ENCODE data around the gene METTL3. TPM values are rescaled to one million over a fixed set of nuclear protein-coding genes. Genes with fewer than 3 reads are reported as not detected.

METTL3 gene
- polyA plus RNA-seq, 3 donors, result 22.7 to 29.5 (median 27.4) TPM

DNA sequence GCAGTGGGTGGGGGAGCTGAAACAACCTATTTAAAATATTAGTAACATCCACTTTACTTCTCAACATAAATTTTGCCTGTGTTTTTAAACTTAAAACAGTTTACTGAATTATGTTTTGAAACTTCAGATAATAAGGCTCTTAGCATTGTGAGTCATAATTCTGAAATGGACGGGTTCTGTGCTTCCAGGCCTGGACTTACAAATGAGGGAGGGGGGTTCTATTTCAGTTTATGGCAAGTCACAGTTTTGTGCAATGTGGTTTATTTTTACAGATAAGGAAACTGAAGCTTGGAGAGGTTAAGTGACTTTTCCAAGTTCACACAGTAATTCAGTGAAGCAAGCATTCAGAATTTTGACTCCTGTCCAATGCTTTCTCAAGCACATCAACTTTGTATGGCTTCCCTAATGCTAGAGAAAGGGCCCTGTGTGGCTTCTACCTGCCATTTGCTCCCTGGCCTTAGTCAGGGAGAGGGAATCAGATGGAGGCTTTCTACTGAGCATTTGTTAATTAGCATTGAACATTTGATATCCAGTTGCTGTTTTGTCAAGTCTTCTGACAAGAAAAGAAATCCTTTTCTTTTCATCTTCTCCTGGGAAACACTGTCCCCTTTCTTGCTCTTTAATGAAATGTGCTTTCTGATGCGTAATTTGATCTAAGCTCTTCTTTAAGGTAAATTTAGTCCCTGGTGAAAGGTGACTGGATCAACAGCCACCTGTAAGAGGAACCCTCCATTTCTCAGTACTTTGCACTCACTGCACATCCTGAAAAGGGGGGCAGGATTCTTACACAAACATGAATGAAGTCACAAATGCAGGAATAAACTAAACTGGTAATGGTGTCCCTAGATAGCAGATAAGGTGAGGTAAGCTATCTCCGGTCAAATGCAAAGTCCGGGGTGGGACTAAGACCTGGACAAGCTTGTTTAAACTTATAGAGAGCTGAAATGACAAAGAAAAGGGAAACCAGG is 17.5 kb upstream of the METTL3 start:
- 69 to 74% (median 70%) methylated on average over 4 of the region's 4 CpGs for WGBS, 3 donors
- H3K27ac ChIP-seq (ENCODE audit: low read depth, low read length), result no peak overlapping the region

DNA sequence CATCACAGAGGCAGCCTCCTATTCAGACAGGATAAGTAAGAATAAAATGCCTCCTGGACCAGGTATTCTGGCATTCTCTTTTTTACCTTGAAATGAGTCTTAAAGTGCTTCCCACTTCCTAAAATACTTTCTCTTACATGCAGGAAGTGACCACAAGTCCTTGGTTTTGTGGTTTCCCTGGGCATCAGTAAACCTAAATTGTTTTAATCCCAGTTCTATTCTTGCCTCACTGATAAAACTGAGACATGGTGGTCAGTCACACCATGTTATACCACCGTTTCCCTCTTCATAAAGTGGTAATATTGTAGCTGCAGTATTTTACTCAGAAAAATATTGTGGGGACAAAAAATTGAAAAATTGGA is 16.2 kb upstream of the METTL3 start:
- no peak overlapping the region for H3K27ac ChIP-seq (ENCODE audit: low read depth, low read length)
- 30 to 57% (median 41%) methylated on average over 1 of the region's 1 CpG for WGBS, 3 donors

DNA sequence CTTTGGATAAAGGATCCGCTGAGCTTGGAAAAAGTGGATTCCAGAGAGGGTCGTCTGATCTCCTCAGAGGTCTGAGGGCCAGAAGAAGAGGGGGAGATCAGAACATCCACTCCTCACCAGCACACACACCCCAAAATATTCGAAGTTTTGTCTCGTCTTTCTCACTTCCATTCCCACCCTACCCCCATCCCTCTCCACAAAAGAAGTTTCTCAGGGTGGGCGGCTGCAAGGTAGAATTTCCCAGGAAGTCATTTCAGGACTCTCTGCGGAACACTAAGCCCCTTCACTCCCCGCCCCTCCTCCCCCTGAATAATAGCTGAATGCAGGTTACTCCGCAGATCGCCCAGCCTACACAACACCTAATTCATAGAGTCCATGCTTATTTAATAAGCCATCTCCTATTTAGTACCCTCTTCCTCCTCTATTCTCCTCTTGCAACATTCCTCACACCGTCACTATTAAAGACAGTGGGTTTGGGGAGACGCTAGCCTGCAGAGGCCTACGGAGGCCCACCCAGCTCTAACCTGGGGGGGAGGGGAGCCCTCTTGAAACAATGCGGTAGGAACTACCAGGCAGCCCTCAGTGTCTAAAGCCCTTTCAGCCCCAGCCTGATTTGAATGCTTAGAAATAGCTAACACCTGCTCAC is 15.7 kb upstream of the METTL3 start:
- 16 to 19% (median 17%) methylated on average over 13 of the region's 13 CpGs for WGBS, 3 donors
- H3K27ac ChIP-seq (ENCODE audit: low read depth, low read length), result no peak overlapping the region

DNA sequence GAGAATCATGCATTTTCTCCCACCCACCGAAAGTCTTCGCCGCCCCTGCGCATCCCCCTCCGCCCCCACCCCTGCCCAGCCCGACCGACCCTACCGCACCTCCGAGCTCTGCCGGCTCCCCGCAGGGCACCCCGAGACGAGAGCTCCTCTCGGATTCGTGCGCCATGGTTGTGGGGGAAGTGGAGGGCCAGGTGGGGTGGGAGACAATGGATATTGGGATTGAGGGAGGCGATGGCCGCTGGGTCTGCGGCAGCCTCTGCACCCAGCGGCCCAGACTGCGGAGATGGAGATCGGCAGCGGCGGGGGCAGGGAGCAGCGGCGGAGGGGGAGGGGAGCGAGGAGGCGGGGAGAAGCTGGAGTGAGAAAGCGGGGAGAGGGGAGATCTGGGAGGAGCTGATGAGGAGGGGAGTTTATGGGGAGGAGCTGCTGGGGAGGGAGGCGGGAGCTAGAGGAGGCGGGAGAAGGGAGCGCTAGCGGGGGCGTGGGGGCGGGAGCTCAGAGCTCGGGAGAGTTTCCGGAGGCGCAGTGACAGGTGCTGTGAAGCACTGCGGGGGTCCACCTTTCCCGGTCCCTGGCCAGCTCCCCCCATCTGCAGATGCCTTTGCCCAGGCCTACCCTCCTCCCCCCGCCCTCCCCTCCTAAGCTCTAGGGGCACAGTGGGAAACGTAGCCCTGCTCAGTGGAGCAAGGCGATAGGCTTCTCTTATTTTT is 15.0 kb upstream of the METTL3 start, which contains the start of gene SALL2:
SALL2 (minus strand) TSS at position 385 of the 710 bp plus-strand sequence; CDS start at position 166, 219 bp downstream.
- no peak within 1 kb of the TSS for H3K27ac ChIP-seq (ENCODE audit: low read depth, low read length)
- WGBS, 3 donors, result 1% methylated on average over 41 to 43 of the region's 43 CpGs

DNA sequence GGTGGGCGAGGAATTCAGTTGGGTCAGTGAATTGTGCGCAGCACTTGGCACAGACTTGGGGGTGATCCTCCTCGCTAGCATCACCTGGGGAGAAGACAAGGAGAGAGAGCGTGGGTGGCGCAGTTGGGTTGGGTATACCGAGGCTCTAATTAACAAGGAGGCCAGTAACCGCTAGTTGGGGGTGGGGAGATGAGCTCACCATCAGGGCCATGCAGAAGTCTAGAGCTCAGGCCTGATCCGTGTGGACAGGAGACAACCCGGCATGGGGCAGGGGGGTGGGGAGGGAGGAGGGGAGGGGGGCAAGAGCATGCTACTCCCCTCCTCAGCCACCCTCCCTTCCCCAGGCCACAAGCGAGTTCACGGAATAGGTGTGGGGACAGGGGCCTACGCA is 14.4 kb upstream of the METTL3 start:
- 42 to 57% (median 55%) methylated on average over 10 to 12 of the region's 12 CpGs for WGBS, 3 donors
- no peak overlapping the region for H3K27ac ChIP-seq (ENCODE audit: low read depth, low read length)

DNA sequence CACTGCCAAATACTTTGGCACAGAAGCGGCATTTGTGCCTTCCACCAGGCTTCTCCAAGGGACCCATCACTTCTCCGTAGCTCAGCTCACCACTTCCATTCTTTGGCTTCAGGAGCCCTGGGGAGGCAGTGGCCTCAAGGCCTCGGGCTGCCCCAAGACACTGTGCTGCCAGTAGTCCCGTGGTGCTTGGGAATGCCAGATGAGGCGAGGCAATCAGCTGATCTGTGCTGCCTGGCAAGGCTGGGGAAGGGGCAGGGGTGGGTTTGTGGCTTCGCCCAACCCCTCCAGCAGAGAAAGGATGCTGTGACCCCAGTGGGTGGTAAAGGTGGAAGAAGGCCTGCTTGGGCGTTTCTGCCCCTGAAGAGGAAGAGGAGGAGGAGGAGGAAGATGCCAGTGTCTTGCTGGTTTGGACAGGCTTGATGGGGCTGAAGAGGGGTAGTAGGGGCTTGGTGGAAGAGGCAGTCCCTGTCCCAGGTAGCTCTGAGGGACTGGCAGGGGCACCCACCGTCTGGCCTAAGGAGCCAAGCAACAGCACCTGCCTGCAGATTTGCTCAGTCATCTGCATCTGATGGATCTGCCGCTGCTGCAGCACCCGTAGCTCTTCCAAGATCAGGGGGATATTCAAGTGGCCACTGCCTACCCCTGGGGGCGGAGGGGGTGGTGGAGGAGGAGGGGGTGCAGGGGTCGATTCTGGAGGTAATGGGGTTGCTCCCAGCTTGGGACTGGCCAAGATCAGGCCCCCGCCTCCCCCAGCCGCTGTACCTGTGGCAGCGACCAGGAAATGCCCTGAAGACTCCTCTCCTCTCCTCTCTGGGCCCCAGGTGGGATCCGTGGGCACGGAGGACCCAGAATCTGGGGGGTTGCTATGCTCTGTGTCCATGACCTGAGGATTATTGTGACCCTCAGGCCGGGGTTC is 13.7 kb upstream of the METTL3 start:
- WGBS, 3 donors, result 87 to 90% (median 88%) methylated on average over 18 of the region's 18 CpGs
- no peak overlapping the region for H3K27ac ChIP-seq (ENCODE audit: low read depth, low read length)

DNA sequence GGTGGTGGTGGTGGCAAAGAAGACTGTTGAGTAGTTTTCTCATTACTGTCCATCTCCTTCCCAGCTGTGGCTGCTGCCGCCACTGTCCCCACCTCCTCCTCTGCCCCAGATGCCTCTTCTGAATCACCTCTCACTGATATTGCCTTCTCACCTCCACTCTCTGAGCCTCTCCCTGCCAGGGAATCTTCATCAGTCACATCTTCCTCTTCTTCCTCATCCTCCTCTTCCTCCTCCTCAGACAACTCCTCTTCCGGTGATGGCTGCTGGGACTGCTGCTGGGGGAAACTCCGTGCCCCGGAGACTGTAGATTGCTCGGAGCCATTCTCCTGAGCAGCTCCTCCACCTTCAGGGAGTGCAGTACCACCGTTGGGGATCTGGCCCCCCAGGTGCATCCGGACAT is 12.1 kb upstream of the METTL3 start:
- H3K27ac ChIP-seq (ENCODE audit: low read depth, low read length), result no peak overlapping the region
- WGBS, 3 donors, result 77 to 96% (median 89%) methylated on average over 6 to 7 of the region's 7 CpGs

DNA sequence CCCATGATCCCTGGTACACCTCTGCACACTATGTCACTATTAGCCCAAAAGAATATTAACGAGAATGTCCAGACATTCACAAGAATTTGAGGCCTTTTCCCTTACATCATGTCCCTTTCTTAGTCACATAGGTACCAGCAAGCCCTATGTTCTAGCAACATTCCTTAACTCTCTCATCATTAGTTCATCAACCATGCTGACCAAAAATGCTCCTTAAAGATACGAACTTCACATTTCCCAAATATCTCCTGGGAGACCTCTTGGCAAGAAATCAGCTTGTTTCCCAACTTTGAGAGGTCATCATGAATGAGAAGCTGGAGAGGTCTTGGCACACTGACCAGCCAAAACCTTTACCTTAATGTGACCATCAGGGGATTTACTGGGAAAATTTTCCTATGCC is 10.4 kb upstream of the METTL3 start:
- no peak overlapping the region for H3K27ac ChIP-seq (ENCODE audit: low read depth, low read length)
- 42 to 80% (median 66%) methylated on average over 2 of the region's 2 CpGs for WGBS, 3 donors

DNA sequence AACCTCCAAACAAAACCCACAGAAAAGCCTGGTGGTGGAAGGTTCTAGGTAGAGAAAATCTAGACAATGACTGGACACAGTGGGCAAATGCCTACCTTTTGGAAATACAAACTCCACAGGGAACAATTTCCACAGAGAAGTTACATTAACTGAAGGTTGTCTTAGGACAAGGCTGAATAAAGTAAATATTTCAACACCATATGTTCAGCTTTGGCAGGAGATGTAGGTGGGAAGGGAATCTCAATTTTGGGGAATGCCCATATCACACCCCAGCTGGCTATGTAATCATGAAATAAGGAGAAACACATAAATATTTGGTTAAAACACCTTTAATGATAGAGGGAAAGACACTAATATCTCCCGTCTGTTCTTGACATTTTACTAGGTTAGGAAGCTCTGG is 9.6 kb upstream of the METTL3 start:
- WGBS, 3 donors, result 36 to 91% (median 81%) methylated on average over 1 of the region's 1 CpG
- no peak overlapping the region for H3K27ac ChIP-seq (ENCODE audit: low read depth, low read length)

DNA sequence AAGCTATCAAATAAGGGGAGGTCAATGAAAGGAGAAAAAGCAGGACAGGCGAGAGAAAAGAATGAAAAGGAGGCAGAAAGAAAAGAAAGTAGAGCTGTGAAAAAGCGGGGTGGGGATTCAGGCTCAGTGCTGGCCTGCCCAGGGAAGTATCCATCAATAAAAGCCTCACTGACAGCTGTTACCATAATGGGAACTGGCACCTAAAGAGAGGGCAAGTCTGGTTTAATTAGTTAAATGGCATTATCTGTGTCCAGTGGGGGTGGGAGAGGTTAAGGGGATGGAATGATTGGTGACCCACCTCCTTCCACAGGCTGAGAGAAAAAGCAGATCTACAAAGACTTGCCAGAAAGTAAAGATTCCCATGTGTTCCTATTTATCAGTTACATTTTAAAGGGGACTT is 7.6 kb upstream of the METTL3 start:
- 63 to 93% (median 72%) methylated on average over 2 of the region's 2 CpGs for WGBS, 3 donors
- H3K27ac ChIP-seq (ENCODE audit: low read depth, low read length), result no peak overlapping the region

DNA sequence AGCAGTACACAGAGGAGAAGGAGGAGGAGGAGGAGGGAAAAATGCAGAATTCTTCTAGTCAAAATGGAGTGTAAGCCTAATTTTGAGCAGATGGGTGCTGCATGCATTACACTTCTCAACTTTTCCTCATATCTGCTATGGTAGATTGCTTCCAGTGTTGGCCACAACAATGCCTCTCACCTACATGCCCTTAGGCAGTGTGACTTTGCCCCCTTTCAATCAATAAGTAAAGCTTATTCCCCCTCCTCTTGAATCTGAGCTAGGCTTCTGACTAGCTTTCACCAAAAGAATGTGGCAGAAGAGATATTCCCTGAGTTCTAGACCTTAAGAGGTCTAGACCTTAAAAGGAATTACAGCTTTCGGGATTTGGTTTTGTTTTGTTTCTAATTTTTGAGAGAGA is 3.2 kb upstream of the METTL3 start:
- no peak overlapping the region for H3K27ac ChIP-seq (ENCODE audit: low read depth, low read length)
- WGBS, 3 donors, result 86 to 90% (median 88%) methylated on average over 1 of the region's 1 CpG

DNA sequence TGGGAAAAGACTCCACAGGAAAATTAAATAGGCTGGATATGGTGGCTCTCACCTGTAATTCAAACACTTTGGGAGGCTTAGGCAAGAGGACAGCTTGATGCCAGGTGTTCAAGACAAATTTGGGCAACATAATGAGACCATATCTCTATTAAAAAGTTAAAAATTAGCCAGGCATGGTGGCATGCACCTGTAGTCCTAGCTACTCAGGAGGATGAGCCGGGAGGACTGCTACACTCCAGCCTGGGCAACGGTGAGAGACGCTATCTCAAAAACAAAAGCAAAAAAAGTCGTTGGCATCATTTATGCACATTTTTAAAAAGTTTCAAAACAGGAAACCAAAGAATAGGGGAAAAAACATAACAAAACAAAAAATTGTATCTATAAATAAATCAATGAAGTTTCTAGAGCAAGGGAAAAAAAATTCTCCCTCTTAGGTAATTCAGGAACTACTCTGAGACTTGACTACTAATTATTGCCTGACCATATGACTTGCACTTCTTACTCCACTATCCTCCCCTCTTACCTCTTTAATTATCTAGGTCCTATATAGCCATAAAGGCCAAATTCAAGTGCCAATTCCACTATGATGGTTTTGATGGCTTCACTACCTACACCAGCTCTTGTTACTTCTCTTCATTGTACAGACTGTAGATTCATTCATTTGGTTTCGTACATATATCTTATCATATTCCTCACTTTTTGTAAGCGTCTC is 1.6 kb downstream of the METTL3 start:
- WGBS, 3 donors, result 80 to 83% (median 82%) methylated on average over 6 of the region's 6 CpGs
- no peak overlapping the region for H3K27ac ChIP-seq (ENCODE audit: low read depth, low read length)

DNA sequence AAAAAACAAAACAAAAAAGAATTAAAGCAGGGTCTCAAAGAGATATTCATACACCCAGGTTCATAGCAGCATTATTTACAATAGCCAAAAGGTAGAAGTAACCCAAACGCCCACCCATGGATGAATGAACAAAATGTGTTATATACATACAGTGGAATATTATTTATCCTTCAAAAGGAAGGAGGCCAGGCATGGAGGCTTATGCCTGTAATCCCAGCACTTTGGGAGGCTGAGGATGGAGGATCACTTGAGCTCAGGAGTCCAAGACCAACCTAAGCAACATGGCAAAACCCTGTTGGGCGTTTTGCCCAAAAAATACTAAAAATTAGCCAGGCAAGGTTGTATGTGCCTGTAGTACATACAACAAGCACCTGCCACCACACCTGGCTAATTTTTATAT is 4.6 kb downstream of the METTL3 start:
- no peak overlapping the region for H3K27ac ChIP-seq (ENCODE audit: low read depth, low read length)
- WGBS, 3 donors, result 84 to 98% (median 97%) methylated on average over 2 of the region's 2 CpGs

DNA sequence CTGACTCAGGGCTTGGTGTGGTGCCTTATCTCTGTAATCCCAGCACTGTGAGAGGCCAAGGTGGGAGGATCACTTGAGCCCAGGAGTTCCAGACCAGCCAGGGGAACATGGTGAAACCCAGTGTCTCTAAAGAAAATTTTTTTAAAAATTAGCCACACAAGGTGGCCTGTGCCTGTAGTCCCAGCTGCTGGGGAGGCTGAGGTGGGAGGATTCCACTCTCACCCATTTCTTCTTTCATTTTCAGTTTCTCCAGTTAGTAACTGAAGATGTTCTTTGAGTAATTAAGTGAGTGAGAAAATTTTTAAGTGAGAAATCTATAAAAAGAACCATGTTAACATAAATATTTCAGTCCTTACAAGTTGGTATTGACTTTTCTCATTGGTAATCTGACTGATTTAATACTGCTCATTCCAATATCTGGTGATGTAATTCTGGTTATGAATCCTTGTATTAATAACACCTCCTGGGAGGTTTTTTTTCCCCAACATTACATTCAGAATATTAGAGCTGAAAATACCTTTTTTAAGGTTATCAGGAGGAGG is 6.1 kb downstream of the METTL3 start:
- H3K27ac ChIP-seq (ENCODE audit: low read depth, low read length), result no peak overlapping the region

DNA sequence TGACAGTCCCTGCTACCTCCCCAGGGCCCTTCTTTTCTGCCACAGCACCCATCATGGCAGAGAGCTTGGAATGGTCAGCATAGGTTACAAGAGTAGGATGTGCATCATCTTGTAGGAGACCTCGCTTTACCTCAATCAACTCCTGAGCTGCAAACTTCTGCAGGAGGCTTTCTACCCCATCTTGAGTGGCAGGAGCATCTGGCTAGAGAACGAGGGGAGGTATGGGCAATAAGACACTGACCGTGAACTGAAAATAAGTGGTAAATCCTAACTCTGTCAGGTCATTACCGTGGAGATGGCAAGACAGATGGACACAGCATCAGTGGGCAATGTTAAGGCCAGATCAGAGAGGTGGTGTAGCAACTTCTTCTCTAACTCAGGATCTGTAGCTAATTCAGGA is 7.8 kb downstream of the METTL3 start:
- WGBS, 3 donors, result 87 to 97% (median 93%) methylated on average over 4 of the region's 4 CpGs

DNA sequence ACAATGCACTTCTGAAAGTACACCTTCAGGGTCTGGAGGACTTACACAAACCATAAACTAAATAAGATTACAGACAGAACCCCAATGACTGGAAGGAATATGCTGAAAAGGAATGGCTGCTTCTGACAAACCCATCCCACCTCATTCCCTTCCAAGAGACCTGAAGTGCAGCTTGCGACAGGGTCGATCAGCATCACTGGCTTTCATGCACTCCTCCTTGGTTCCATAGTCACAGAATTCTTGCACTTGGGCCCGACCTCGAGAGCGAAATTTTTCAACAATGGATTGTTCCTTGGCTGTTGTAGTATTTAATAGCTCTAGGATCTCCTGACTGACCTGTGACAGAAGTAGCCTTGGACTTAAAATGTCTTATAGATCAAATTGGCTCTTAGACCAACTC is 9.6 kb downstream of the METTL3 start:
- H3K27ac ChIP-seq (ENCODE audit: low read depth, low read length), result no peak overlapping the region
- 89 to 95% (median 93%) methylated on average over 5 of the region's 5 CpGs for WGBS, 3 donors

More for the DNA sequence above, 7.8 kb downstream of the METTL3 start:
- no peak overlapping the region for H3K27ac ChIP-seq (ENCODE audit: low read depth, low read length)

Measured in adipose tissue (tissue), 3 donors.